ENCODE measurements around the gene ABCG1. TPM values are rescaled to one million over a fixed set of nuclear protein-coding genes. Genes with fewer than 3 reads are reported as not detected.

ABCG1 gene
- total RNA-seq, 2 experiments from 2014 or later = 16.7 to 17.3 TPM

GRCh38 chr21:42301371-42302075 is 82.6 kb downstream of the ABCG1 start:
- intact Hi-C loops (cut with micrococcal nuclease; ENCODE audit: unreplicated experiment) = no loop called here
- ChIA-PET POLR2A (no interaction called here), CTCF (ENCODE audit: unreplicated experiment) (no interaction called here)
- TF ChIP-seq CTCF (conservative IDR thresholded peaks at IDR 0.05; ENCODE audit: low read length) (no peak), EZH2phosphoT487 (IDR thresholded peaks at IDR 0.05; ENCODE audit: borderline replicate concordance, low read depth, low read length) (no peak)
- no peak for DNase-seq (ENCODE audit: low spot score)
- Histone ChIP-seq H3K79me2 (ENCODE audit: insufficient read depth, low read depth, low read length) (no peaks in the 10 kb centered on the region), H3K9me3 (ENCODE audit: low read length) (no peaks in the 10 kb centered on the region), H3K4me1 (ENCODE audit: insufficient read depth, low read length, poor library complexity, severe bottlenecking) (peaks cover 2% of the 10 kb centered on the region), H3K27ac (ENCODE audit: low read depth, low read length, poor library complexity, severe bottlenecking) (no peak overlapping the region), H4K20me1 (ENCODE audit: insufficient read depth, low read length) (no peaks in the 10 kb centered on the region), H3K9me2 (ENCODE audit: insufficient read depth, low read length) (no peaks in the 10 kb centered on the region), H3K4me2 (ENCODE audit: low read length) (no peak overlapping the region), H3K36me3 (ENCODE audit: insufficient read depth, low read length) (peaks cover 13% of the 10 kb centered on the region; the same call in 1 of the 2 replicates), H2AFZ (ENCODE audit: low read length) (no peak overlapping the region), H3K4me3 (ENCODE audit: low read depth, low read length, poor library complexity, severe bottlenecking) (no peak overlapping the region)
- BruUV-seq (replicated peaks) = no TSS peak

- Histone ChIP-seq H3K4me3 (ENCODE audit: low read depth, low read length, poor library complexity, severe bottlenecking) (no peak overlapping the region), H3K9me3 (ENCODE audit: low read length) (no peaks in the 10 kb centered on the region), H3K79me2 (ENCODE audit: insufficient read depth, low read depth, low read length) (no peaks in the 10 kb centered on the region), H3K27ac (ENCODE audit: low read depth, low read length, poor library complexity, severe bottlenecking) (no peak overlapping the region), H2AFZ (ENCODE audit: low read length) (no peak overlapping the region), H4K20me1 (ENCODE audit: insufficient read depth, low read length) (no peaks in the 10 kb centered on the region), H3K9me2 (ENCODE audit: insufficient read depth, low read length) (no peaks in the 10 kb centered on the region), H3K36me3 (ENCODE audit: insufficient read depth, low read length) (peaks cover 7% of the 10 kb centered on the region; the same call in 1 of the 2 replicates), H3K4me1 (ENCODE audit: insufficient read depth, low read length, poor library complexity, severe bottlenecking) (peaks cover 7% of the 10 kb centered on the region), H3K4me2 (ENCODE audit: low read length) (no peak overlapping the region)
- POLR2A ChIA-PET = no interaction called here
- DNase-seq (ENCODE audit: low spot score) = no peak
- TF ChIP-seq CTCF (conservative IDR thresholded peaks at IDR 0.05; ENCODE audit: low read length) (no peak), EZH2phosphoT487 (IDR thresholded peaks at IDR 0.05; ENCODE audit: borderline replicate concordance, low read depth, low read length) (no peak)
- CTCF ChIA-PET (ENCODE audit: unreplicated experiment) = no interaction called here
- no TSS peak for BruUV-seq (replicated peaks)
- intact Hi-C loops (cut with micrococcal nuclease; ENCODE audit: unreplicated experiment) = no loop called here
Observed at GRCh38 chr21:42302076-42302650, 83.2 kb downstream of the ABCG1 start.

- Histone ChIP-seq H3K27ac (ENCODE audit: low read depth, low read length, poor library complexity, severe bottlenecking) (no peak overlapping the region), H3K79me2 (ENCODE audit: insufficient read depth, low read depth, low read length) (no peaks in the 10 kb centered on the region), H3K4me3 (ENCODE audit: low read depth, low read length, poor library complexity, severe bottlenecking) (no peak overlapping the region), H3K9me2 (ENCODE audit: insufficient read depth, low read length) (no peaks in the 10 kb centered on the region), H3K4me2 (ENCODE audit: low read length) (no peak overlapping the region), H2AFZ (ENCODE audit: low read length) (no peak overlapping the region), H3K36me3 (ENCODE audit: insufficient read depth, low read length) (peaks cover 2% of the 10 kb centered on the region; the same call in 1 of the 2 replicates), H3K4me1 (ENCODE audit: insufficient read depth, low read length, poor library complexity, severe bottlenecking) (peaks cover 7% of the 10 kb centered on the region), H3K9me3 (ENCODE audit: low read length) (no peaks in the 10 kb centered on the region), H4K20me1 (ENCODE audit: insufficient read depth, low read length) (no peaks in the 10 kb centered on the region)
- TF ChIP-seq CTCF (conservative IDR thresholded peaks at IDR 0.05; ENCODE audit: low read length) (no peak), EZH2phosphoT487 (IDR thresholded peaks at IDR 0.05; ENCODE audit: borderline replicate concordance, low read depth, low read length) (no peak)
- intact Hi-C loops (cut with micrococcal nuclease; ENCODE audit: unreplicated experiment) = no loop called here
- DNase-seq (ENCODE audit: low spot score) = no peak
- ChIA-PET CTCF (ENCODE audit: unreplicated experiment) (no interaction called here), POLR2A (interaction anchor here (1.0 kb wide), 1 partner anchor 12 kb away, joined by 3 read pairs; no protein-coding TSS in a partner anchor)
- BruUV-seq (replicated peaks) = no TSS peak
Observed at GRCh38 chr21:42302794-42303193, 83.9 kb downstream of the ABCG1 start.
